Caco-2 (cell line): ENCODE data around the gene GPHA2. TPM values are rescaled to one million over a fixed set of nuclear protein-coding genes. Genes with fewer than 3 reads are reported as not detected.
A peak's percentile ranks its signal among the peaks of the same experiment; 100 is the strongest.

Experiments used
- BruUV-seq: library from RNA; stranded (reverse); fragments of 400-500 nt; replicated peaks from 2 replicates; lab custom pipeline; 2021; lab: Mats Ljungman, UMichigan
- CTCF ChIA-PET: fragments of 300-600 bp; sonication (Branson Sonifier 250); formaldehyde crosslinking; loops from one replicate; lab custom pipeline; 2022; ENCODE audit warnings: antibody characterized with exemption; lab: Charles Lee
- POLR2A ChIA-PET: fragments of 300-600 bp; sonication (Branson Sonifier 250); formaldehyde crosslinking; loops from one replicate; lab custom pipeline; 2022; ENCODE audit warnings: antibody characterized with exemption; lab: Charles Lee
- DNase-seq, 2 experiments: peaks; one replicate each; pipeline versions ENCODE4 v3.0.0 to v3.0.0-alpha.2; 2020 to 2022
- H3K27me3 ChIP-seq: replicated peaks from 2 replicates; pipeline ENCODE4 v1.6.0; 2011; ENCODE audit warnings: low read length; ENCODE audit not compliant: control insufficient read depth, insufficient read depth
- H3K36me3 ChIP-seq: 2 replicates; pipeline ENCODE4 v1.5.1; 2011; ENCODE audit warnings: low read length; ENCODE audit not compliant: control insufficient read depth, insufficient read depth
- H3K4me1 ChIP-seq: fragments of 250-450 bp; sonication (Bioruptor Pico); 2 replicates; pipeline ENCODE4 v1.5.1; 2020; ENCODE audit warnings: mild to moderate bottlenecking
- H3K4me3 ChIP-seq: 2 replicates; pipeline ENCODE4 v1.5.1; 2011; ENCODE audit warnings: low read depth, mild to moderate bottlenecking, control low read depth, low read length
- H3K9me3 ChIP-seq: fragments of 250-450 bp; sonication (Bioruptor Pico); 2 replicates; pipeline ENCODE4 v1.5.1; 2020; ENCODE audit warnings: mild to moderate bottlenecking, moderate library complexity
- H3K27ac Mint-ChIP-seq: one replicate; pipeline ENCODE4 v1.8.0; 2022; ENCODE audit warnings: mixed read lengths; ENCODE audit not compliant: unreplicated experiment
- H3K27me3 Mint-ChIP-seq: one replicate; pipeline ENCODE4 v1.8.0; 2022; ENCODE audit warnings: mixed read lengths; ENCODE audit not compliant: insufficient read depth, unreplicated experiment
- H3K36me3 Mint-ChIP-seq: one replicate; pipeline ENCODE4 v1.8.0; 2022; ENCODE audit warnings: mild to moderate bottlenecking, mixed read lengths; ENCODE audit not compliant: insufficient read depth, unreplicated experiment
- H3K4me1 Mint-ChIP-seq: one replicate; pipeline ENCODE4 v1.8.0; 2022; ENCODE audit warnings: low read depth, mixed read lengths; ENCODE audit not compliant: unreplicated experiment
- H3K4me3 Mint-ChIP-seq: one replicate; pipeline ENCODE4 v1.8.0; 2022; ENCODE audit warnings: mild to moderate bottlenecking, moderate library complexity, mixed read lengths; ENCODE audit not compliant: unreplicated experiment
- H3K9me3 Mint-ChIP-seq: one replicate; pipeline ENCODE4 v1.8.0; 2022; ENCODE audit warnings: mixed read lengths; ENCODE audit not compliant: unreplicated experiment
- CTCF ChIP-seq, 2 experiments: fragments of 200-600 bp in 1 of 2; IDR thresholded peaks; 1 replicate in 1 of 2; 2 replicates in 1 of 2; pipeline versions ENCODE4 v1.5.1 to v1.8.0; 2011 to 2022; ENCODE audit warnings: antibody characterized with exemption in 1 of 2, control low read depth in 1 of 2, inconsistent platforms in 1 of 2, low read depth in 1 of 2, low read length in 1 of 2, mild to moderate bottlenecking in 1 of 2, moderate library complexity in 1 of 2; ENCODE audit not compliant: insufficient read depth in 1 of 2, severe bottlenecking in 1 of 2, unreplicated experiment in 1 of 2
- intact Hi-C: fragments of 100-400 bp; cut with micrococcal nuclease; formaldehyde crosslinking; loops from one replicate; pipeline ENCODE4 v1.10.0; 2022; ENCODE audit not compliant: unreplicated experiment
- total RNA-seq: library from RNA; stranded (reverse); gene quantifications from 2 replicates; pipeline ENCODE4 v1.2.3, GENCODE V29; 2022

The GPHA2 gene
- total RNA-seq, 1 experiment from 2014 or later, result not detected

GRCh38 chr11:64925536-64926436 lies 9.9 kb downstream of the GPHA2 start:
- BruUV-seq, result no TSS peak
- no peaks in the 10 kb centered on the region for H3K36me3 ChIP-seq
- ChIA-PET POLR2A (no interaction called here), CTCF (interaction anchor here (0.7 kb wide), 1 partner anchor 32 kb away, joined by 13 read pairs; no protein-coding TSS in a partner anchor)
- TF ChIP-seq CTCF (IDR thresholded peaks at IDR 0.05; ENCODE audit: insufficient read depth in 1 of 2, low read depth in 1 of 2, low read length in 1 of 2, severe bottlenecking in 1 of 2, unreplicated experiment in 1 of 2), result no peak
- no peaks in the 10 kb centered on the region for H3K9me3 ChIP-seq
- peaks cover 12% of the 10 kb centered on the region for H3K36me3 Mint-ChIP-seq
- H3K27ac Mint-ChIP-seq, result no peak overlapping the region
- H3K9me3 Mint-ChIP-seq, result no peaks in the 10 kb centered on the region
- peak overlapping the region; percentile 60; the same call in 1 of the 2 replicates for H3K4me3 ChIP-seq
- intact Hi-C loops, result loop anchor here (1.0 to 2.0 kb wide), 2 partner anchors 8 to 87 kb away; partner anchors contain the start of gene ATG2A
- peaks cover 6% of the 10 kb centered on the region for H3K4me1 Mint-ChIP-seq
- H3K27me3 ChIP-seq, result no peaks in the 10 kb centered on the region
- peaks cover 4% of the 10 kb centered on the region; the same call in 1 of the 2 replicates for H3K4me1 ChIP-seq
- H3K4me3 Mint-ChIP-seq, result peak overlapping the region; percentile 94
- H3K27me3 Mint-ChIP-seq, result no peaks in the 10 kb centered on the region
- DNase-seq, result no peak

- no peak for TF ChIP-seq CTCF (IDR thresholded peaks at IDR 0.05; ENCODE audit: insufficient read depth in 1 of 2, low read depth in 1 of 2, low read length in 1 of 2, severe bottlenecking in 1 of 2, unreplicated experiment in 1 of 2)
- H3K36me3 Mint-ChIP-seq, result peaks cover 6% of the 10 kb centered on the region
- H3K27me3 ChIP-seq, result no peaks in the 10 kb centered on the region
- DNase-seq, result peak in 1 of 2 experiments; percentile 16
- BruUV-seq, result no TSS peak
- peaks cover 6% of the 10 kb centered on the region for H3K4me1 Mint-ChIP-seq
- peaks cover 4% of the 10 kb centered on the region; the same call in 1 of the 2 replicates for H3K4me1 ChIP-seq
- H3K9me3 Mint-ChIP-seq, result no peaks in the 10 kb centered on the region
- peak overlapping the region; percentile 99 for H3K27ac Mint-ChIP-seq
- H3K4me3 Mint-ChIP-seq, result peak overlapping the region; percentile 94
- H3K4me3 ChIP-seq, result peak overlapping the region; percentile 60
- H3K9me3 ChIP-seq, result no peaks in the 10 kb centered on the region
- POLR2A ChIA-PET, result interaction anchor here (1.5 kb wide), 1 partner anchor 11 kb away, joined by 3 read pairs; the partner anchor contains the start of gene GPHA2
- H3K27me3 Mint-ChIP-seq, result no peaks in the 10 kb centered on the region
- CTCF ChIA-PET, result interaction anchor here (1.4 to 1.7 kb wide), 3 partner anchors 36 to 89 kb away, joined by 5 to 7 read pairs (median 6); partner anchors contain the start of genes ARL2 and BATF2
- H3K36me3 ChIP-seq, result no peaks in the 10 kb centered on the region
- intact Hi-C loops, result loop anchor here (1.0 to 2.0 kb wide), 2 partner anchors 8 to 88 kb away; partner anchors contain the start of gene ATG2A
Observed at GRCh38 chr11:64924910-64925284, 10.8 kb downstream of the GPHA2 start.
